ENCODE measurements around the gene PRAMEF20. TPM values are rescaled to one million over a fixed set of nuclear protein-coding genes. Genes with fewer than 3 reads are reported as not detected.
A peak's percentile ranks its signal among the peaks of the same experiment; 100 is the strongest.
"Not testable (repeated sequence)": the region's sequence is repeated elsewhere in the genome, so short reads cannot be mapped to it uniquely, and the experiment has no call there.

Gene PRAMEF20
- total RNA-seq (2014; rRNA removed; shearing (Covaris generic)): not detected in 2 replicates

DNA sequence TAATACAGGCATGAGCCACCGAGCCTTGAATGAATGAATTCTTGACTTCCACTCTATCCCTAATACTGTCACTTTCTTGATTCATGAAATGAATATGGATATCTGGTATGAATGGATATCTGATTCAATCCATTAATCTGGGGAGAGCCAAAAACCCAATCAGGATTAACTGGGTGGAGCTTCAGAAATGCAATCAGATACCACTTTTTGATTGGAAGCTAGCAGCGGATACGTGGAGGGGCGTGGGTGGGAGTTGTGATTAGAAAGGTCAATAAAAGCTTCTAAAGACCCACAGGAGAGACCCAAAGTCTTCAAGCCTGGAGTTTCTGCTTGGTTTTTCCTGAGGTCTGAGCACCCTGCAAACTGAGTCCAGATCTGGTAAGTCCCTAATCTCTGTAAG is at the start of gene PRAMEF20:
PRAMEF20 (plus strand) TSS at position 301 of the 400 bp plus-strand sequence. CDS start 5,905 bp downstream, outside the sequence.
- not testable (repeated sequence) for DNase-seq (ENCODE audit: low read depth)

DNA sequence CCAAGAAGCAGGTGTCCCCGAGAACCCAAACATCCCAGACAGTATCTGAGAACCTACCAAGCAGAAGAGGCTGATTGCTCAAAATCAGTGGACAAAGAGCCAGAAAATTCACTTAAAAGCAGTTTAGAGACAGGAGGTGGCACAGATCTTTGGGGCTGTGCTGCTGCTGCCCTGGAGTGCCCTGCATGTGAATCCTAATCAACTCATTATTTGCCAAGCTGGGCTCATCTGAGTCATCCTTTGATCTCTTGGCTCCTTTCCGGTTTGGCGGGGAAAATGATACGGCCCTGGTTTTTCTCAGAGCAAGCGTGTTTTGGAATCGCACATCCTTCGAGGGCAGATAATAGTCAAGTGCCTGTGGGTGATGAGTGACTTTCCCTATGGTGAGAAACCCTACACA is 47.9 kb upstream of the PRAMEF20 start:
- not testable (repeated sequence) for DNase-seq (ENCODE audit: low read depth)

DNA sequence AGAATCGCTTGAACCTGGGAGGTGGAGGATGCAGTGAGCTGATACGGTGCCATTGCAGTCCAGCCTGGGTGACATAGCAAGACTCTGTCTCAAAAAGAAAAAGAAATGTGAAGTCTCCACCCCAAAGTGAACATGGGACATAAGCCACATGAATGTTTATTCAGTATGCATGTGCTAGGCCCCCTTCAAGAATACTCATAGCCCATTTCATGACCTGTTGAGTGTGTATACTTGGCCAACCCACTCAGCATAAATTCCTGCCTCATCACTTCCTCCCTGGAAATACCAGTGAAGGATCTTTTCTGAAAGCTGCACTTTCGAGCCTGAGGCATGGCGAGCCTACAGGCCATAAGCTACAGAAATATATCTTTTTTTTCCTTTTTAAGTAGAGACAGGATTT is 45.3 kb upstream of the PRAMEF20 start:
- not testable (repeated sequence) for DNase-seq (ENCODE audit: low read depth)

DNA sequence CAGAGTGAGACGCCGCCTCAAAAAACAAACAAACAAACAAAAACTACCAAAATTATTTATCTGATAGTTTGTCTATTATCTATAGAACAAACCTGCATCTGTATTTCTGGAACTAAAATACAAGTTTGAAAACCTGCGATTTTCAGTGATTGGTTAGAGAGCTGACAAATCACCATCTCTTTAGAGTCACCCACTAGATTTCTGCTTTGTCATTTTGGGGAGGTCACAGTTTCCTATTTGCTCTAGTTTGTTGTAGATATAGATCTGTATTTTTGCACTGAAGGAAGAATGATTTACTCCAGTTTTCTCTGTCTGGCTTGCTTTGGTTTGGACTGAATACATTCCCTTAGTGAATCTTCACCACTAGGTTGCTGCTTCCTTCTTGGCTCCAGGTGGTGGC is 43.7 kb upstream of the PRAMEF20 start:
- not testable (repeated sequence) for DNase-seq (ENCODE audit: low read depth)

DNA sequence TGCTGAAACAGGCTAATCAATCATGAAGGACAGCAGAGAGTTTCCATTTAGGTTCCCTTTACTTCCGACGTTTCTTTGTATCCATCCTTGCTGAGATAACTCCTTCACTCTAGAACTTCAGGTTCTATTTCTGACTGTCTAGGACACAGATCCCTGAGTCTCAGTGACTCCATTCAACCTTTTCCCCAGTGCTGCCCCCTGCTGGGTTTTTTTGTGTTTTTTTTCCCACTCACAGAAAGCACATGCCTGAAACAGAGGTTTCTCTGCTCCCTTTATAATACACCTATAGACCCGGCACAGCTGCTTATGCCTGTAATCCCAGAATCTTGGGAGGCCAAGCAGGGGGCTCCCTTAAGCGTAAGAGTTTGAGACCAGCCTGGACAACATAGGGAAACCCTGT is 41.7 kb upstream of the PRAMEF20 start:
- DNase-seq (ENCODE audit: low read depth): peak; percentile 3

DNA sequence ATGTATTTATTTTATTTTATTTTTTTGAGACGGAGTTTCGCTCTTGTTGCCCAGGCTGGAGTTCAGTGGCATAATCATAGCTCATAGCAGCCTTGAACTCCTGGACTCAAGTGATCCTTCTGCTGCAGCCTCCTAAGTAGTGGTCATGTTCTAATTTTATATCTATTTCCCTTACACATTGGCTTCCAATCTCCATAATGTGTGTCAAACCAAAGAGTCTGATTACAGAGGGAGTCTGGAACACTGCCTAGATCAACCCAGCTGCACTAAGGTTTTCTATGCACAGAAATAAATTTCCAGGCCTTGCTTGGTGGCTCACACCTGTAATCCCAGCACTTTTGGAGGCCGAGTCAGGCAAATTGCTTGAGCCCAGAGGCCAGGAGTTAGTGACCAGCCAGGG is 31.3 kb upstream of the PRAMEF20 start:
- not testable (repeated sequence) for DNase-seq (ENCODE audit: low read depth)

DNA sequence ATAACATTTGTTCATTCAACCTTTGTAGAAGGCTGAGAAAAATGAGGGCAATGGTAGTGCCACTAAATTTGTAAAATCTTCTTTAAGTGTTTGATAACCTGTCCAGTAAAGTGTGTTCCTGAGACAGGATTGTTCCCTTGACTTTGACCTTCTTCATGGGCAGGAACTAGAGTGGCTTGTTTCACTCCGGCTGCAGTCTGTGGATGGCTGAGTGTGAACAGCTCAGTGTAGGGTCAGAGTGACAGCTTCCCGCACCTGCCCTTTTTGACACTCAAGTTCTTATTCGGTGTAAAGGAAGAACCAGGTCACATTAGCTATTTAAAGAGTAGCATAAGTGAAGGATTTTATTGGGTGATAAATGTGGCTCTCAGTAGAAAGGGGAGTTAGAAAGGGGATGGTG is 29.9 kb upstream of the PRAMEF20 start:
- DNase-seq (ENCODE audit: low read depth): not testable (repeated sequence)

DNA sequence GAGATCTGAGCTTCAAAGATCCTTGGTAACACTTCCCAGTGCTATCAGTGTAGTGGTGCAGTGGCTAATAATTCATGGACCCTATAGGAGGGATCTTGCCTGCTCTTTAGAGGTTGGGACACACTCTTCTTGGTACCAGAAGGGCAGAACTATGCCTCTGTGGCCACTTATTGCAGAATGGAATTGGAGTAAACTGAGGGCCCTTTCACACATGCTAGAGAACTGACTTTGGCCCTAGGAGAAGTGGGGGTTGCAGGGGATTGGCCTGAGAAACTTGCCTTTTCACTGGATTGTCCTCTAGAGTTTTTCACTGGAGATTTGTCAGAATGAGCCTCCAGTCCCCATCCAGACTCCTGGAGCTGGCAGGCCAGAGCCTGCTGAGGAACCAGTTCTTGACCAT is 20.9 kb upstream of the PRAMEF20 start, which contains the start of gene PRAMEF17:
PRAMEF17 (plus strand) TSS at position 301 of the 400 bp plus-strand sequence; CDS start at position 327, 26 bp downstream.
- DNase-seq (ENCODE audit: low read depth): not testable (repeated sequence)

DNA sequence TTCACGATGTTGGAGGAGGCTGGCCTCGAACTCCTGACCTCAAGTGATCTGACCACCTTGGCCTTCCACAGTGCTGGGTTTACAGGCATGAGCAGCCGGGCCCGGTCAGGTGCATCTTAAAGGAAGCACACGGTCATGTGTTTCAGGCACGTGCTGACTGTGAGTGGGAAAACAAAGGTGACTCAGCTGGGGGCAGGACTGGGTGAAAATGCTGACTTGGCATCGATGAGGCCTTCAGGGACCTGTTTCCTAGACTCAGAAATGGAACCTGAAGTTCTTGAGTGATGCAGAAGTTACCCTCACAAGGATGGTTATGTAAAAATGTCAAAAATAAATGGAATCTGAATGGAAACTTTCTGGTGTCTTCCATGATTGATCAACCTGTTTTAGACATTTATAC is 17.2 kb upstream of the PRAMEF20 start:
- not testable (repeated sequence) for DNase-seq (ENCODE audit: low read depth)

DNA sequence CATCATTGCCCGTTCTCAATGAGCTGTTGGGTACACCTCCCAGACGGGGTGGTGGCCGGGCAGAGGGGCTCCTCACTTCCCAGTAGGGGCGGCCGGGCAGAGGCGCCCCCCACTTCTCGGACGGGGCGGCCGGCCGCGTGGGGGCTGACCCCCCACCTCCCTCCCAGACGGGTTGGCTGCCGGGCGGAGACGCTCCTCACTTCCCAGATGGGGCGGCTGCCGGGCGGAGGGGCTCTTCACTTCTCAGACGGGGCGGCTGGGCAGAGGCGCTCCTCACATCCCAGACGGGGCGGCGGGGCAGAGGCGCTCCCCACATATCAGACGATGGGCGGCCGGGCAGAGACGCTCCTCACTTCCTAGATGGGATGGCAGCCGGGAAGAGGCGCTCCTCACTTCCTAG is 15.5 kb upstream of the PRAMEF20 start:
- DNase-seq (ENCODE audit: low read depth): not testable (repeated sequence)

DNA sequence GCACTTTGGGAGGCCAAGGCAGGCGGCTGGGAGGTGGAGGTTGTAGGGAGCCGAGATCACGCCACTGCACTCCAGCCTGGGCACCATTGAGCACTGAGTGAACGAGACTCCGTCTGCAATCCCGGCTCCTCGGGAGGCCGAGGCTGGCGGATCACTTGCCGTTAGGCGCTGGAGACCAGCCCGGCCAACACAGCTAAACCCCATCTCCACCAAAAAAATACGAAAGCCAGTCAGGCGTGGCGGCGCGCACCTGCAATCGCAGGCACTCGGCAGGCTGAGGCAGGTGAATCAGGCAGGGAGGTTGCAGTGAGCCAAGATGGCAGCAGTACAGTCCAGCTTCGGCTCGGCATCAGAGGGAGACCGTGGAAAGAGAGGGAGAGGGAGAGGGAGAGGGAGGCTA is 14.9 kb upstream of the PRAMEF20 start:
- not testable (repeated sequence) for DNase-seq (ENCODE audit: low read depth)

DNA sequence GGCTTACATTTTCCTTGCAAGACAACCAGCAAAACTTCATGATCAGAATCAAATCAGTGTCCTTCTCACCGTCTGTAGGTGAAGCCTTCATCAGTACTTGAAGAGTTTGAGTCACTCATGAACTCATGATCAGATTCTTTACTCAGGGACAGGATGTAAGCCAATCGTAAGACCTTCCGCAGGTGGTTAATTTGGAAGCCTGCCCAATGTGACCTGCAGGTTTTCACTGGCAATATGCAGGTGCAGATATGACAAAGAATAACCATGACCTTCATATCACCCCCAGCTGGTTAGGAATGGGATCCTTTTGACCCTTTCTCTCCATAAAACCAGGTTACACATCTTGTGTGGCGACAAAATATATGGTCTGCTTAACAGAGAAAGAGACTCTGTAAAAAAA is 2.4 kb upstream of the PRAMEF20 start:
- no peak for DNase-seq (ENCODE audit: low read depth)

DNA sequence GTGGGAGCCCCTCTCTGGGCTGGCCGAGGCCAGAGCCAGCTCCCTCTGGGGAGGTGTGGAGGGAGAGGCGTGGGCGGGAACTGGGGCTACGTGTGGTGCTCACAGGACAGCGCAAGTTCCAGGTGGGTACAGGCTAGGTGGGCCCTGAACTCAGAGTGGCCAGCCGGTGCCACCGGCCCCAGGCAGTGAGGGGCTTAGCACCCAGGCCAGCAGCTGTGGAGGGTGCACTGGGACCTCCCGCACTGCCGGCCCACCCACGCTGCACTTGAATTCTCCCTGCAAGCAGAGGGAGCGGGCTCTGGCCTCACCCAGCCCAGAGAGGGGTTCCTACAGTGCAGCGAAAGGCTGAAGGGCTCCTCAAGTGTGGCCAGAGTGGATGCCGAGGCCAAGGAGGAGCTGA is 20.2 kb downstream of the PRAMEF20 start:
- no peak for DNase-seq (ENCODE audit: low read depth)

DNA sequence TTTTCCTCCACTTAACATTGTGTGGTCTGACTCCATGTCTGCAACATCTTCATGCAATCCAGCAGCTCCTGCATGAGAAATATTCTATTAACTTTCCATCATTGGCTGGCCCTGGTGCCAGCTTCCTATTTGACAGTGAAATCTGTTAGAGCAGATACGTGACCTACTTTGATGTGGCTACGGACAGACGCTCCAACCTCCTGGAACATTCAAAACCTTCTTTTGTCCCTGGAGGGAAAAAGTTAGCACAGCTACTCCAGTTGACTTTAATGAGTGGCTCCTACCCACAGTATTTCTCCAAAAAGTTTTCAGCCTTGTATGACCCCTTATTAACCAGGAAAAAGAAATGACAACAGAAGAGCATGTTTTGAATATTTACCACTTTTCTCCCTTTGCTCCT is 22.0 kb downstream of the PRAMEF20 start:
- no peak for DNase-seq (ENCODE audit: low read depth)

DNA sequence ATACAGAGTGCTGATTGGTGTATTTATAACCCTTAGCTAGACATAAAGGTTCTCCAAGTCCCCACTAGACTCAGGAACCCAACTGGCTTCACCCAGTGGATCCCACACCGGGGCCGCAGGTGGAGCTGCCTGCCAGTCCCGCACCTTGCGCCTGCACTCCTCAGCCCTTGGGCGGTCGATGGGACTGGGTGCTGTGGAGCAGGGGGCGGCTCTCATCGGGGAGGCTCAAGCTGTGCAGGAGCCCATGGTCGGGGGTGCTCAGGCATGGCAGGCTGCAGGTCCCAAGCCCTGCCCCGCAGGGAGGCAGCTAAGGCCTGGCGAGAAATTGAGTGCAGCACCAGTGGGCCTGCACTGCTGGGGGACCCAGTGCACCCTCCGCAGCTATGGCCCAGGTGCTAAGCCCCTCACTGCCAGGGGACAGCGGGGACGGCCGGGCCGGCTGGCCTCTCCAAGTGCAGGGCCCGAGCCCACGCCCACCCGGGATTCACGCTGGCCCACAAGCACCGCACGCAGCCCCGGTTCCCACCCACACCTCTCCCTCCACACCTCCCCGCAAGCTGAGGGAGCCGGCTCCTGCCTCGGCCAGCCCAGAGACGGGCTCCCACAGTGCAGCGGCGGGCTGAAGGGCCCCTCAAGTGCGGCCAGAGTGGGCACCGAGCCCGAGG is 23.6 kb downstream of the PRAMEF20 start:
- not testable (repeated sequence) for DNase-seq (ENCODE audit: low read depth)

DNA sequence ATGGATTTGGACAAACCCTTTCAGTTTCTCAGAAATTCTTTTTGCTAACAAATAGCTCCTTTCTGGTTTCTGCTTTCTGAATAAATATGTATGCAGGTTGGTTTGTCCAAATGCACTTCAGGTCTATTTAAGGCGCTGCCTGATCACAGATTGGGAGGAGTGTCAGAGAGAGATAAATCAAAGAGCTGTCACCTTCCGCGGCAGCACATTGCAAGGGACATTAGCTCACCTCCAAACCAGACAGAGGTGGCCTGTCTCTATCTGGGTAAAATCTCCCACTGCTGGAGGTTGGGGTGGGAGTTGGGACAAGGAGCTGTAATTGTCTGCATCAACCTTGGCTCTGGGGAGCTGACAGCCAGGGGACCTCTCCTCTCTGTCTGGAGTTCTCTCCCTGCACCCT is 25.2 kb downstream of the PRAMEF20 start:
- no peak for DNase-seq (ENCODE audit: low read depth)

DNA sequence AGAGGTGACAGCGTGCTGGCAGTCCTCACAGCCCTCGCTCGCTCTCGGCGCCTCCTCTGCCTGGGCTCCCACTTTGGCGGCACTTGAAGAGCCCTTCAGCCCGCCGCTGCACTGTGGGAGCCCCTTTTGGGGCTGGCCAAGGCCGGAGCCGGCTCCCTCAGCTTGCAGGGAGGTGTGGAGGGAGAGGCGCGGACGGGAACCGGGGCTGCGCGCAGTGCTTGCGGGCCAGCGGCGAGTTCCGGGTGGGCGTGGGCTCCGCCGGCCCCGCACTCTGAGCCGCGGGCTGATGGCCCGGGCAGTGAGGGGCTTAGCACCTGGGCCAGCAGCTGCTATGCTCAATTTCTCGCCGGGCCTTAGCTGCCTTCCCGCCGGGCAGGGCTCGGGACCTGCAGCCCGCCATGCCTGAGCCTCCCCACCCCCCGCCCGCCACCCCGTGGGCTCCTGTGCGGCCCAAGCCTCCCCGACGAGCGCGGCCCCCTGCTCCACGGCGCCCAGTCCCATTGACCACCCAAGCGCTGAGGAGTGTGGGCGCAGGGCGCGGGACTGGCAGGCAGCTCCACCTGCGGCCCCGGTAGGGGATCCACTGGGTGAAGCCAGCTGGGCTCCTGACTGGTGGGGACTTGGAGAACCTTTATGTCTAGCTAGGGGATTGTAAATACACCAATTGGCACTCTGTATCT is 29.0 kb downstream of the PRAMEF20 start:
- not testable (repeated sequence) for DNase-seq (ENCODE audit: low read depth)

DNA sequence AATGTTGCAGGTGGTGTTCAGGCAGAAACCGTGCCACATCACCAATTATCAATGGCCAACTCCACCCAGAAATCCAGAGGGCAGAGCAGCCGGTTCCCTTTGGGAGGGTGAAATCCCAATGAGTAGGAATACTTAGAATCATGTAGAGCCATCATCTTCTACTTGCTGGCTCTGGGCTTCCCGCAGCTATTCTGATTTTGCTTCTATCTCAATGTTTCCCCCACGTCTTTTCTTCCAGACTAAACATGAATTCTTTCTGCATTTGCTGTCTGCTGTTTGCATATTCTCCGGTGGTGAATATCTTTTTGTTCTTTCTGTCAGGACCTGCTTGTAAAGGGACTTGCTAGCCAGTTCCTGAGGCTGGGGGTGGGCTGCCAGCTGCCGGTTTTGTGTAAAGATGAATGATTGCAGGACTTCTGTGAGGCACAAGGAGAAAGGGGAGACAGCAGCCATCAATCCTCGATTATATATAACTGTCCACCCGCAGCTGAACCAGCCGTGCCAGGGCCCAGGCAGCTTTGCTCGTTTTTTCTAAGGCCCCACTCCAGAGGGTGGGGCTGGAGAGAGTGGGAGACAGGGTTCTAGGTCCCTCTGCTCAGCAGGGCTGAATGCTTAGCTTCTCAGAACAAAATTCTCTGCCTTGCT is 33.2 kb downstream of the PRAMEF20 start:
- DNase-seq (ENCODE audit: low read depth): no peak

DNA sequence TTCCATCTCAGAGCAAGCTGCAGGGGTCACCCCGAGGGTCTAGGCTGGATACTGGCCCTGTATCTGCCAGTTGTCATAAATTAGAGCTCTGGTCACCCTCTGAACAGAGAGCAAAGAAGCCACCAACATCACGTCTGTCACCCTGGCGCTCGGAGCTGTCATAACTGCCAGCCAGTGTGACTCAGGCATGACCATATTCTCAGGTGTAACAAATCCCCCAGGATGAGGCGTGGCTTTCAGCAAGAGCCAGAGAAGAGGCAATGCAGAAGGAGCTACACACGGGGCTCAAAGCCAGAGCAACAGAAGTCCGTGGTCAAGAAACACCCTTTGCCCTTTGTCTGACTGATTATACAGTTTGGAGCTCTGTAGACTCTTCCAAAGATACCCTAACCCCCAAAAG is 40.0 kb downstream of the PRAMEF20 start:
- DNase-seq (ENCODE audit: low read depth): peak; percentile 21

DNA sequence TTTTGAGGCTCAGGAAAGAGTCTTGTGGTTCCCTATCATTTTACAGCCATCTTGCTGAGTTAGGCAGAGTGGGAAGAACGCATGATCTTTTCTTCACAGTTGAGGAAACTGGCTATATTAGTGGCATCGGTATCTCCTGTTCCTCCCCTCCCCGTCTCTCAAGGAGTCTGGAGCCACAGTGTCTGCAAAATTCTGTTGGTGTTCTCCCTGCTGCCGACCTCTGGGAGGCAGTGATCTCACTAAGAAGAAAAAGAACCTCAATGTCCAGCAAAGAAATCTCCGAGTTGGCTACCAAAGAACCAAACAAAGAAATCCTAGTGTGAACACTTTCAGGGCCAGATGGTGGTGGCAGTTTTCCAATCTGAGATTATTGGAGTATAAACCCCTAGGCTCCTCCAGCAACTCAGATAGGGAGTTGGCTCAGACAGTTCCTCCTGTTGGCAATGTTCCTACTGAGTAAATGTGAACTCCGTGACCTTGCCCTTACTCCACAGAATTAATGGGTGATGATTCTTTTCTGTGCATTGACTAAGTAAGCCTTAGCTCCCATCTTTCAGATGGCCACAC is 41.2 kb downstream of the PRAMEF20 start:
- DNase-seq (ENCODE audit: low read depth): peak; percentile 25

DNA sequence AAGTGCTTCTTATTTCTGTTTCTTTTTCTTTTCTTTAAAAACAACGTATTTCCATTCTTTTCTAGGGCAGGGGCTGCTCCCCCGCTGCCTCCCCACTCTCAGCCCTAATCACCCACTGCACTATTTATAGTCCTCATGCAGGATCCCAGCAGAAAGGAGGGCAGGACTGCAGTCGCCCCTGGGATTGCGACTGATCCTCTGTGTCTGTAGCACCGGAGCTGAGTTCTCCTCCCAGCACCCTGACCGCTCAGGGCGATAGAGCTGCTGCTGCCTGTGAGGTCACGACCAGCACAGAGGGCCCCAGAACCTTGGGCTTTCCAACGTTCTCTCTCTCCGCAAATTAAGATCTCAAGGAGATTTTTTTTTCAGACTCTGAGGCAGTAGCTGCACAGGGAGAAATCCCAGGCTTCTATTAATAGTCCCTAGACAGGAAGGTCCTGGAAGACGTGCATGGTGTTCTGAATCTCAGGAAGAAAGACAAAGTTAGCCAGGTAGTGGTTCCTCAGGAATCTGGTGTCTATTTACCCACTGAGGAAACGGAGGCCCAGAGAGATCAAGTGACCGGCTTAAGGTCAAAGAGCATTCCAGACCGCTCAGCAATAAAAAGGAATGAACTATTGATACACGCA is 46.8 kb downstream of the PRAMEF20 start:
- no peak for DNase-seq (ENCODE audit: low read depth)

DNA sequence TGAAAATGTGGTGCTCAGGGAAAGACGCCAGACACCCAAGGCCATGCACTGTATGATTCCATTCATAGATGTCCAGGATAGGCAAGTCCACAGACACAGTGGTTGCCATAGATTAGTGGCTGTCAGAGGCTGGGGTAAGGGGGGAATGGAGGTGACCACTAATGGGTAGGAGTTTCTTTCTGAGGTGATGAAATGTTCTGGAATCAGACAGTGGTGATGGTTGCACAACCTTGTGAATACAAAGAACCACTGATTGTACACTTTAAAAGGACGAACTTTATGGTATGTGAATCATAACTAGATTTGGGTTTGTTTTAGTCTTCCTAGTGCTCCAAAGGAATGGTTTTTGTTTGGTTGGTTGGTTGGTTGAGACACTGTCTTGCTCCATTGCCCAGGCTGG is 51.7 kb downstream of the PRAMEF20 start:
- DNase-seq (ENCODE audit: low read depth): no peak

Measured in M059J (cell line).